SU-DHL-6 (cell line): ENCODE data around the gene CASK.

Experiments
- H2AFZ ChIP-seq: fragments of 200-600 bp; sonication (generic); 2 replicates; pipeline ENCODE4 v1.6.1; 2014; ENCODE audit warnings: low read depth, mild to moderate bottlenecking, moderate library complexity, mixed read lengths, antibody characterized with exemption, low read length; ENCODE audit not compliant: severe bottlenecking
- H3F3A ChIP-seq: fragments of 200-600 bp; shearing (Covaris generic); 2 replicates; pipeline ENCODE4 v1.6.0; 2016; ENCODE audit warnings: antibody characterized with exemption, mild to moderate bottlenecking; ENCODE audit not compliant: insufficient read depth
- H3K27ac ChIP-seq: fragments of 200-600 bp; sonication (generic); 2 replicates; pipeline ENCODE4 v1.5.1; 2016; ENCODE audit warnings: low read depth, mild to moderate bottlenecking, low read length, moderate library complexity, mixed read lengths
- H3K27me3 ChIP-seq: fragments of 200-600 bp; sonication (generic), shearing (Covaris generic); 2 replicates; pipeline ENCODE4 v1.6.0; 2014; ENCODE audit warnings: mild to moderate bottlenecking, low read length
- H3K36me3 ChIP-seq: fragments of 200-600 bp; sonication (generic); 2 replicates; pipeline ENCODE4 v1.6.1; 2014; ENCODE audit warnings: mild to moderate bottlenecking, low read length, mixed read lengths
- H3K4me2 ChIP-seq: fragments of 300-600, 200-600 bp; shearing (Covaris generic), sonication (generic); 2 replicates; pipeline ENCODE4 v1.6.0; 2014; ENCODE audit warnings: low read length, low read depth, mild to moderate bottlenecking; ENCODE audit not compliant: poor library complexity, severe bottlenecking
- H3K4me3 ChIP-seq: fragments of 200-600 bp; sonication (generic); 2 replicates; pipeline ENCODE4 v1.5.1; 2014; ENCODE audit warnings: antibody characterized with exemption, low read length, mild to moderate bottlenecking, mixed read lengths; ENCODE audit not compliant: insufficient read depth, poor library complexity, severe bottlenecking
- H3K79me2 ChIP-seq: fragments of 200-600 bp; sonication (generic); 2 replicates; pipeline ENCODE4 v1.6.1; 2014; ENCODE audit warnings: mild to moderate bottlenecking, low read length, moderate library complexity; ENCODE audit not compliant: insufficient read depth
- H3K9ac ChIP-seq: fragments of 200-600 bp; sonication (generic); 2 replicates; pipeline ENCODE4 v1.7.0; 2014; ENCODE audit warnings: mild to moderate bottlenecking, low read length
- H3K9me2 ChIP-seq: fragments of 200-600 bp; sonication (generic); replicated peaks from 2 replicates; pipeline ENCODE4 v1.6.1; 2014; ENCODE audit warnings: low read length; ENCODE audit not compliant: insufficient read depth
- H3K9me3 ChIP-seq: fragments of 200-600 bp; sonication (generic); 2 replicates; pipeline ENCODE4 v1.6.1; 2014; ENCODE audit warnings: low read length, mixed read lengths; ENCODE audit not compliant: insufficient read depth
- H4K20me1 ChIP-seq: fragments of 200-600 bp; sonication (generic); 2 replicates; pipeline ENCODE4 v1.6.1; 2014; ENCODE audit warnings: low read depth, mild to moderate bottlenecking, antibody characterized with exemption, low read length, moderate library complexity, mixed read lengths
- CTCF ChIP-seq: fragments of 200-600 bp; sonication (generic); IDR thresholded peaks from one replicate; pipeline ENCODE4 v1.5.1; 2017; ENCODE audit warnings: antibody characterized with exemption, mild to moderate bottlenecking, low read length, moderate library complexity; ENCODE audit not compliant: insufficient read depth, poor library complexity, severe bottlenecking
- EZH2phosphoT487 ChIP-seq: fragments of 200-600 bp; sonication (generic), shearing (Covaris generic); conservative IDR thresholded peaks from 2 replicates; pipeline ENCODE4 v1.6.1; 2018; ENCODE audit warnings: mild to moderate bottlenecking, antibody characterized with exemption, low read length, moderate library complexity, mixed read lengths

The CASK gene

DNA sequence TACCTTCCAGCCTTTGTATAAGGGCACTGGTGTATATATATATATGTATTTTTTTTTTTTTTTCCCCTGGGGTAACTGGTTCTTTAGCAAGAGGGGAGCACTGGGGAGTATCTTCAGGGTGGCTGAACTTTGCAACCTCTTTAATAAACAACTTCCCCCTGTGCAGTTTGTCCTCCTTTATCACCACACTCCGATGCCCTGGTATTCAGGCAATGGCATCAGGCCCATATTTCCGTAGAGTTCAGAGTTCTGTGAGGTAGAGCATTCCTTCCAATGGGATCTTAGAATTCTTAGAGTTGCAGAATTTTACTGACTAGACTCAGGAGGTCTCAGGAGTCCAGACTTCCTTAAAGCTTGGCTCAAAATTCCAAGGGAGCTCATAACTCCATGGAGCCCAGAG lies 451.6 kb downstream of the CASK start:
- Histone ChIP-seq H3K36me3 (no peaks in the 10 kb centered on the region), H4K20me1 (no peaks in the 10 kb centered on the region), H3K27ac (no peak overlapping the region), H3K79me2 (no peaks in the 10 kb centered on the region), H3K27me3 (no peaks in the 10 kb centered on the region), H3K9ac (no peak overlapping the region), H3K4me3 (no peak overlapping the region), H3K9me2 (no peaks in the 10 kb centered on the region), H3K9me3 (no peaks in the 10 kb centered on the region), H3K4me2 (no peak overlapping the region), H3F3A (no peaks in the 10 kb centered on the region), H2AFZ (no peak overlapping the region)
- no peak for TF ChIP-seq EZH2phosphoT487
- no peak for TF ChIP-seq CTCF

DNA sequence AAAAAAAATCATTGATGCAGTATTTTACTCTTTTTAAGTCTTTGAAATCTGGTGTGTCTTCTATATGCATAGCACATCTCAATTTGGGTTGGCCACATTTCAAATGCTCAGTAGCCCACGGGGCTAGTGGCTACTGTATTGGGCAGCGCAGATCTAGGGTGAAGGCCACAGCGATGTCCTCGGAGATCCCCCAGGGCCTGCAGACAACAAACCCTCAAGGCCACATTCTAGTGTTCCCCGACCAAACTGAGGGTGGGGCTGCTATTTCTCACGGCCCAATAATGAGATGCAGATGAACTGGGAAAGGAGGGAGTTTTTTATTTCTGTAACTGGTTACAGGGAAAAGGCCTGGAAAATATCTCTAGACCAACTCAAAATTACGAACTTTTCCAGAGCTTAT lies 452.6 kb downstream of the CASK start:
- Histone ChIP-seq H3K36me3 (no peaks in the 10 kb centered on the region), H4K20me1 (no peaks in the 10 kb centered on the region), H3K27ac (no peak overlapping the region), H3K27me3 (no peaks in the 10 kb centered on the region), H3K4me2 (no peak overlapping the region), H2AFZ (no peak overlapping the region), H3K9me2 (no peaks in the 10 kb centered on the region), H3K9me3 (no peaks in the 10 kb centered on the region), H3K4me3 (no peak overlapping the region), H3K9ac (no peak overlapping the region), H3F3A (no peaks in the 10 kb centered on the region), H3K79me2 (no peaks in the 10 kb centered on the region)
- TF ChIP-seq CTCF (no peak), EZH2phosphoT487 (no peak)

DNA sequence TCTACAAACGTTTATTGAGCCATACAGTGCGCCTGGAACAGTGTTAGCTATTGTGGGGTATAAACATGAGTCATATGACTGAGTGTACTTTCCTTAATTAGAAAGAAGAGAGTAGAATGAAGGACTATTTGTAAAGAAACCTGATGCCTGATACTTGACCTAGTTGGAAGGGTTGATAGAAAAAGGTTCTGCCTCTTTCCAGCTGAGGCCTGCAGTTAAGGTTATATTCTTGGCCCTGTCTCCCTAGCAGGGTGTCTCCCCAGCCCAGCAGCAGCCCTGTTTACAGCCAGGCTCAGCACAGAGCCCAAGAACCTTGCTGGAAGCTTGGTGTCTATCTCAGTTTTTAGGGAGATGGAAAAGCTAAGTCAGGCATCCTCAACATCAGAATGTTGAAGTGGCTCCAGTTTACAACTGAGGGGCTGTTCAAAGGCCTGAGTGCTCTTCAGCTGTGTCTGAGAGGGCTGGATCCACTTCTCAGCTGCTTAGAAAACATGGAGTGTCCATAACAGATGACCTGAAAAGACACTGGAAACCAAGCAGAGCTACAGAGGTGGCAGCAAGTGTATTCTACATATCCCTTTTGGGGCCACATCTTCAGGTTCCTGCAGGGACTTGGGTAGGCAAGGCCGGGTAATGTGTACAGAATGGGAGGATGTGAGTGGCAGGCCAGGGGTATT lies 454.6 kb downstream of the CASK start:
- H4K20me1 ChIP-seq, result no peaks in the 10 kb centered on the region
- H3K4me2 ChIP-seq, result no peak overlapping the region
- no peak overlapping the region for H3K4me3 ChIP-seq
- H3K27ac ChIP-seq, result no peak overlapping the region
- TF ChIP-seq CTCF (no peak), EZH2phosphoT487 (no peak)
- H3K36me3 ChIP-seq, result no peaks in the 10 kb centered on the region
- H3K27me3 ChIP-seq, result no peaks in the 10 kb centered on the region
- H3K9me3 ChIP-seq, result no peaks in the 10 kb centered on the region
- H3K79me2 ChIP-seq, result no peaks in the 10 kb centered on the region
- no peaks in the 10 kb centered on the region for H3F3A ChIP-seq
- no peak overlapping the region for H2AFZ ChIP-seq
- no peak overlapping the region for H3K9ac ChIP-seq
- H3K9me2 ChIP-seq, result no peaks in the 10 kb centered on the region
